Chondrocyte (in vitro differentiated cells): ENCODE results near the gene ATAD3B. TPM values are rescaled to one million over a fixed set of nuclear protein-coding genes. Genes with fewer than 3 reads are reported as not detected.
"Not testable (repeated sequence)": the region's sequence is repeated elsewhere in the genome, so short reads cannot be mapped to it uniquely, and the experiment has no call there.

Experiments
- DNase-seq: peaks from one replicate; pipeline ENCODE4 v3.0.0; 2021; ENCODE audit warnings: mixed read lengths, low spot score
- H3K27ac Mint-ChIP-seq: one replicate; pipeline ENCODE4 v1.8.0; 2021; ENCODE audit warnings: mild to moderate bottlenecking, moderate library complexity, mixed read lengths; ENCODE audit not compliant: unreplicated experiment
- H3K27me3 Mint-ChIP-seq: 2 replicates; pipeline ENCODE4 v1.8.0; 2021; ENCODE audit warnings: low read depth, mixed read lengths
- H3K36me3 Mint-ChIP-seq: 2 replicates; pipeline ENCODE4 v1.8.0; 2021; ENCODE audit warnings: low read depth, mixed read lengths
- H3K4me1 Mint-ChIP-seq: 2 replicates; pipeline ENCODE4 v1.8.0; 2021; ENCODE audit warnings: low read depth, mild to moderate bottlenecking, mixed read lengths
- H3K4me3 Mint-ChIP-seq: one replicate; pipeline ENCODE4 v1.8.0; 2021; ENCODE audit warnings: mild to moderate bottlenecking, moderate library complexity, mixed read lengths; ENCODE audit not compliant: unreplicated experiment
- H3K9me3 Mint-ChIP-seq: 2 replicates; pipeline ENCODE4 v1.8.0; 2021; ENCODE audit warnings: low read depth, mixed read lengths
- CTCF ChIP-seq: fragments of 200-600 bp; sonication (generic); IDR thresholded peaks from 2 replicates; pipeline ENCODE4 v1.5.0; 2021; ENCODE audit warnings: antibody characterized with exemption, mild to moderate bottlenecking, moderate library complexity
- total RNA-seq: library from RNA; stranded (reverse); gene quantifications from 3 replicates; pipeline ENCODE4 v1.2.1, GENCODE V29; 2021

ATAD3B gene
- total RNA-seq, 1 donor from 2014 or later, result 24.3 TPM

- no peak for TF ChIP-seq CTCF
- H3K27me3 Mint-ChIP-seq, result no peaks in the 10 kb centered on the region
- H3K9me3 Mint-ChIP-seq, result peaks cover 5% of the 10 kb centered on the region
- no peak overlapping the region for H3K4me3 Mint-ChIP-seq
- H3K36me3 Mint-ChIP-seq, result peaks cover 15% of the 10 kb centered on the region
- DNase-seq, result no peak
- no peaks in the 10 kb centered on the region for H3K4me1 Mint-ChIP-seq
- no peak overlapping the region for H3K27ac Mint-ChIP-seq
Measured at GRCh38 chr1:1528301-1529267, 57.0 kb downstream of the ATAD3B start.

- Mint-ChIP-seq H3K27ac (no peak overlapping the region), H3K9me3 (peaks cover 5% of the 10 kb centered on the region), H3K27me3 (no peaks in the 10 kb centered on the region), H3K4me3 (no peak overlapping the region), H3K4me1 (no peaks in the 10 kb centered on the region), H3K36me3 (peaks cover 15% of the 10 kb centered on the region)
- no peak for DNase-seq
- no peak for TF ChIP-seq CTCF
Measured at GRCh38 chr1:1529321-1529720, 57.8 kb downstream of the ATAD3B start.

- H3K9me3 Mint-ChIP-seq, result peaks cover 5% of the 10 kb centered on the region
- H3K4me1 Mint-ChIP-seq, result no peaks in the 10 kb centered on the region
- TF ChIP-seq CTCF, result no peak
- no peak overlapping the region for H3K27ac Mint-ChIP-seq
- no peak for DNase-seq
- H3K4me3 Mint-ChIP-seq, result no peak overlapping the region
- H3K27me3 Mint-ChIP-seq, result no peaks in the 10 kb centered on the region
- H3K36me3 Mint-ChIP-seq, result peaks cover 15% of the 10 kb centered on the region
Measured at GRCh38 chr1:1529936-1530335, 58.4 kb downstream of the ATAD3B start.

DNA sequence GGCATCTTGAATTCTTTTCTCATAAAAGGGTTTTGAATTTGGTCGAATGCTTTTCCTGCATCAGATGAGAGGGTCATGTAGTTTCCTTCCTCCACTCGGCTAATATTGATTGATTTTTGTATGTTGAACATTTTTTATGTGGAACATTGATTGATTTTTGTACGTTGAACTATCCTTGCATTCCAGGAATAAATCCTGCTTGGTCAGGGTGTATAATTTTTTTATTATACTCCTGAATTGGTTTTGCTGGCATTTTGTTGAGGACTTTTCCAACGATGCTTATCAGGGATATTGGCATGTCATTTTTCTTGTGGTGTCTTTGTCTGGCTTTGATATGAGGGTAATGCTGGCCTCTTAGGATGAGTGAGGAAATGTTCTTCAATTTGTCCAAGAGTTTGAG, 60.4 kb downstream of the ATAD3B start:
- no peak for TF ChIP-seq CTCF
- H3K27ac Mint-ChIP-seq, result no peak overlapping the region
- no peaks in the 10 kb centered on the region for H3K27me3 Mint-ChIP-seq
- H3K36me3 Mint-ChIP-seq, result peaks cover 13% of the 10 kb centered on the region
- DNase-seq, result no peak
- no peak overlapping the region for H3K4me3 Mint-ChIP-seq
- no peaks in the 10 kb centered on the region for H3K4me1 Mint-ChIP-seq
- H3K9me3 Mint-ChIP-seq, result peaks cover 5% of the 10 kb centered on the region

- not testable (repeated sequence) for DNase-seq, H3K4me1 Mint-ChIP-seq, H3K9me3 Mint-ChIP-seq, H3K27ac Mint-ChIP-seq, H3K4me3 Mint-ChIP-seq, H3K27me3 Mint-ChIP-seq
- peaks cover 11% of the 10 kb centered on the region for H3K36me3 Mint-ChIP-seq
Measured at GRCh38 chr1:1533176-1533893, 61.8 kb downstream of the ATAD3B start.

GRCh38 chr1:1533894-1534291, 62.3 kb downstream of the ATAD3B start:
- not testable (repeated sequence) for H3K27ac Mint-ChIP-seq, H3K27me3 Mint-ChIP-seq, H3K4me1 Mint-ChIP-seq, DNase-seq, H3K4me3 Mint-ChIP-seq, H3K9me3 Mint-ChIP-seq
- H3K36me3 Mint-ChIP-seq, result peaks cover 11% of the 10 kb centered on the region
